ENCODE data around the gene TSPAN3. TPM values are rescaled to one million over a fixed set of nuclear protein-coding genes. Genes with fewer than 3 reads are reported as not detected.
A peak's percentile ranks its signal among the peaks of the same experiment; 100 is the strongest.

Gene TSPAN3
- total RNA-seq, 1 donor from 2014 or later: 292 TPM

DNA sequence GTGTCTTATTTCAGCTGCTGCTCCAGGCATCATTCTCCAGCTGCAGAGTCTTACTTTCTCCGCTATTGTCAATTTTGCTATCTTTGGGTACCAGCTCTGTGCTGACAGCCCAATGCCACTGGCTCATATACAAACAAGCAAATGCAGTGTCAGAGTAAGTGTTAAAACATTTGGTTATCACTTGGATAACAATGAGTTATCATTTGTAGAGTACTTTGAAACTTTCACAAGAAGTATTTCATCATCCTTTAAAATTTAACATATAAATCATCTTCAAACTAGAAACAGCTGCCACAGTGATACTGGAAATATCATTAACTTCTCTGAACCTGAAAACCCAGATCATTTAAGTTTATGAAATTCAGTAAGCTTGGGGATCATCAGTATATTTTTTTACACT, 13.8 kb downstream of the TSPAN3 start:
- H3K27me3 ChIP-seq (ENCODE audit: low read depth): no peaks in the 10 kb centered on the region
- TF ChIP-seq, protein P1, sequence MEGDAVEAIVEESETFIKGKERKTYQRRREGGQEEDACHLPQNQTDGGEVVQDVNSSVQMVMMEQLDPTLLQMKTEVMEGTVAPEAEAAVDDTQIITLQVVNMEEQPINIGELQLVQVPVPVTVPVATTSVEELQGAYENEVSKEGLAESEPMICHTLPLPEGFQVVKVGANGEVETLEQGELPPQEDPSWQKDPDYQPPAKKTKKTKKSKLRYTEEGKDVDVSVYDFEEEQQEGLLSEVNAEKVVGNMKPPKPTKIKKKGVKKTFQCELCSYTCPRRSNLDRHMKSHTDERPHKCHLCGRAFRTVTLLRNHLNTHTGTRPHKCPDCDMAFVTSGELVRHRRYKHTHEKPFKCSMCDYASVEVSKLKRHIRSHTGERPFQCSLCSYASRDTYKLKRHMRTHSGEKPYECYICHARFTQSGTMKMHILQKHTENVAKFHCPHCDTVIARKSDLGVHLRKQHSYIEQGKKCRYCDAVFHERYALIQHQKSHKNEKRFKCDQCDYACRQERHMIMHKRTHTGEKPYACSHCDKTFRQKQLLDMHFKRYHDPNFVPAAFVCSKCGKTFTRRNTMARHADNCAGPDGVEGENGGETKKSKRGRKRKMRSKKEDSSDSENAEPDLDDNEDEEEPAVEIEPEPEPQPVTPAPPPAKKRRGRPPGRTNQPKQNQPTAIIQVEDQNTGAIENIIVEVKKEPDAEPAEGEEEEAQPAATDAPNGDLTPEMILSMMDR (IDR thresholded peaks at IDR 0.05): no peak
- ATAC-seq (no peak), DNase-seq (no peak)
- H3K9me3 ChIP-seq: no peaks in the 10 kb centered on the region
- peaks cover 48% of the 10 kb centered on the region for H3K4me1 ChIP-seq
- intact Hi-C loops (cut with DNase I): no loop called here
- no peak overlapping the region for H3K4me3 ChIP-seq
- H3K36me3 ChIP-seq: peaks cover 11% of the 10 kb centered on the region
- no peak overlapping the region for H3K27ac ChIP-seq

DNA sequence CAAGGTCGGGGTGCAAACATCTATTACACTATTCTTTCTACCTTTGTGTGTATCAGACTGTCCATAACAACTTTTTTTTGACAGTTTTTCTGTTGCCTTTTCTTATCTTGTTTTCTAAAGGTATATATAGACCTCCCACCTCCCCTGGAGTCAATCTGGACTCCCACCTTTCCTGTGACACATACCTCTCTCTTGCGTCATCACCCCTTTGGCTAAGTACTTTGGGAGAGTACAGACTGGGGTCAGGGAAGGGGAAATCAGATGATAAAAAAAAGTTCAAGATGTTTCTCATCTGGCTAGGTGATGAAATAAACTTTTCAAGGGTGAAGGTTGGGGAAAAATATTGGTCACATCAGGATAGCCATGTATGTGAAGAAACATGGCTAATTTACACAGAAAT, 17.2 kb downstream of the TSPAN3 start:
- H3K27me3 ChIP-seq (ENCODE audit: low read depth): no peaks in the 10 kb centered on the region
- intact Hi-C loops (cut with DNase I): no loop called here
- DNase-seq: no peak
- peaks cover 17% of the 10 kb centered on the region for H3K4me1 ChIP-seq
- ATAC-seq: peak; percentile 32 to 62
- TF ChIP-seq, protein P1 (IDR thresholded peaks at IDR 0.05): no peak
- no peak overlapping the region for H3K27ac ChIP-seq
- H3K9me3 ChIP-seq: no peaks in the 10 kb centered on the region
- H3K4me3 ChIP-seq: no peak overlapping the region
- H3K36me3 ChIP-seq: peaks cover 37% of the 10 kb centered on the region

DNA sequence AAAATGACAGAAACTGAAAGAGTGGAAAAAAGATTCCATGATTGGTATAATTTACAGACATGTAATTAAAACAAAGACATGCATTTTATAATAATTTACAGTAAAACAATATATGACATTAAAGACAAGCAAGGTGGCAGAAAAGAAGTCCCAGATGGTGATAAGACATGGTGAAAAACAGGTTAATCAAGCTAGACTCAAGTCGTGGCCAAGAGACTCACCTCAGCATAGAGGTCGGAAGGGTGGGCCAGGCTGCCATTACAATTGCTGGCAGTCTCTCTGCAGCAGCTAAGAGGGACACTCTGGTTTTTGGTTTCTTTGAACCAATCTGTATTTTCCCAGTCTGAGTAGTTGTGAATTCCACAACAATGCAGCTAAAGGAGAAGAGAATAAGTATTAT, 18.4 kb downstream of the TSPAN3 start:
- ATAC-seq: no peak
- peaks cover 41% of the 10 kb centered on the region for H3K36me3 ChIP-seq

DNA sequence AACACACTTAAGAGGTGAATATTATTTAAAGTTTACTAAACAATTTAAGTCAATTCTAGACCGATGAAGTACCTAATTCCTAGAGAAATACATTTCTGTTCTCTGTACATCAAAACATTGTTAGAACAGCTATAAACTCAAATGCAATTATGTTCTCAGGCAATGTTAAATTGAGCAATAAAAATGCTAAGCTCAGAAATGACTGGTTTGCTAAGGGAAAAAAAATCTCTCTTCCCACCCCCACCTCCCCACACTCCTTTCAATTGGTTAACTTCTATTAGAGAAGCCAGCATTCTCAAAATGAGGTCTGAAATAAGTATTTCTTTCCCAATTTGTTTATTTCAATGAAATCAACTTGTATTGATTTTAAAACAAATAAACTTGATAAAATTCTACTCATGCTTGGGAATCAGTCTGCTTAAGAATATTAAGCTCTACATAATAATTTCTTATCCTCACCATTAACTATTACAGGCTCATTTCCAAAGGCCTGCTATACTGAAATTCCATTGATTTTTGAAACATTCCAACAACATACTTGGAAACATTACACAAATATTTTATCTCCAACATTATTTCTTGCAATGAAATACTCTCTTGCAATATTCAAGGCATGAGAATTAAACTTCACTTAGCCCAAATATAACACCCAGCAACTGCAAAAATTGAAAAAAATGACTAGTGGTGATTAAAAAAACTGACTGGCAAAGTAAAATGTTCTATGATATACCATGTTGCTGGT, 22.6 kb downstream of the TSPAN3 start:
- intact Hi-C loops (cut with DNase I): no loop called here
- H3K4me1 ChIP-seq: peaks cover 4% of the 10 kb centered on the region
- H3K4me3 ChIP-seq: no peak overlapping the region
- ATAC-seq: no peak
- no peak for DNase-seq
- no peaks in the 10 kb centered on the region for H3K9me3 ChIP-seq
- TF ChIP-seq, protein P1 (IDR thresholded peaks at IDR 0.05): no peak
- H3K27ac ChIP-seq: no peak overlapping the region
- no peaks in the 10 kb centered on the region for H3K27me3 ChIP-seq (ENCODE audit: low read depth)
- peaks cover 81% of the 10 kb centered on the region for H3K36me3 ChIP-seq

More for the DNA sequence above, 18.4 kb downstream of the TSPAN3 start:
- intact Hi-C loops (cut with DNase I): no loop called here
- DNase-seq: no peak
- Histone ChIP-seq H3K4me3 (no peak overlapping the region), H3K27me3 (ENCODE audit: low read depth) (no peaks in the 10 kb centered on the region), H3K4me1 (peaks cover 17% of the 10 kb centered on the region), H3K9me3 (no peaks in the 10 kb centered on the region), H3K27ac (no peak overlapping the region)
- TF ChIP-seq, protein P1 (IDR thresholded peaks at IDR 0.05): no peak

DNA sequence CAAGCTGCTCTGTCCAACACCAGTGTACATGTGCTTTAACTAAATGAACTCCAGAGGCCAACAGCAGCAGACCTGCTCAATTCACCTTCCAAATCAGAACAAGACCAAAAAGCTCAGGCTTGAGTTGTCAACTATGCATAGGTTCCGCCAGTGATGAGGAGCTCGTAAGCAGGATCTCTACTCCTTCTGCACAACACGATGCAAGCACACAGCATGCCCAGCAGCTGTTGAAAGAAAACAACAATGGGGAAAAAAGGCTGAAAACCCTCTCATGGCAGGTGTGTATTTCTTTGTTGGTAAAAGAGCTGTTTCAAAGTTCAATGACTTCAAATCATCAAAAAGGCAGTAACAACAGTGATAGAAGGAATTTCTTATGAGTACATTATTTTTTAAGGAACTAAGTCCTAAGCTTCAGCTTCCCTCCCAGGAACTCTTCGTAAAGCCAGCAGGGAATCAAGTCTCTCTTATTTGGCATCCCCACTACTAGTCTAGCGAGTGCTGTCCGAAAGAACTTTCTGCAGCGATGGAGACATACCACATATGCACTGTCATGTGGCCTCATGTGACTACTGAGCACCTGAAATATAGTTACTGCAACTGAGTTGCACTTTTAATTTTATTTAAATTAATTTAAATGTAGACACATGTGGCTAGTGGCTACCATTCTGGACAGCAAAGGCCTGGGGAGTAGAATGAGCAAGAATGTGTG, 24.1 kb downstream of the TSPAN3 start:
- TF ChIP-seq, protein P1 (IDR thresholded peaks at IDR 0.05): no peak
- intact Hi-C loops (cut with DNase I): no loop called here
- no peak overlapping the region for H3K27ac ChIP-seq
- ATAC-seq (no peak), DNase-seq (no peak)
- peaks cover 82% of the 10 kb centered on the region for H3K36me3 ChIP-seq
- no peak overlapping the region for H3K4me3 ChIP-seq
- H3K9me3 ChIP-seq: no peaks in the 10 kb centered on the region
- H3K4me1 ChIP-seq: peaks cover 4% of the 10 kb centered on the region
- no peaks in the 10 kb centered on the region for H3K27me3 ChIP-seq (ENCODE audit: low read depth)

Data from lower lobe of right lung (tissue), 2 donors.